NCI-H1436 treated with DMSO at 0.1 percent for 48 hours (cell line): ENCODE data around the gene TRIM31.
A peak's percentile ranks its signal among the peaks of the same experiment; 100 is the strongest.

Experiments
- DNase-seq: peaks from one replicate; lab custom pipeline; 2025; lab: John Stamatoyannopoulos, UW

The TRIM31 gene

DNA sequence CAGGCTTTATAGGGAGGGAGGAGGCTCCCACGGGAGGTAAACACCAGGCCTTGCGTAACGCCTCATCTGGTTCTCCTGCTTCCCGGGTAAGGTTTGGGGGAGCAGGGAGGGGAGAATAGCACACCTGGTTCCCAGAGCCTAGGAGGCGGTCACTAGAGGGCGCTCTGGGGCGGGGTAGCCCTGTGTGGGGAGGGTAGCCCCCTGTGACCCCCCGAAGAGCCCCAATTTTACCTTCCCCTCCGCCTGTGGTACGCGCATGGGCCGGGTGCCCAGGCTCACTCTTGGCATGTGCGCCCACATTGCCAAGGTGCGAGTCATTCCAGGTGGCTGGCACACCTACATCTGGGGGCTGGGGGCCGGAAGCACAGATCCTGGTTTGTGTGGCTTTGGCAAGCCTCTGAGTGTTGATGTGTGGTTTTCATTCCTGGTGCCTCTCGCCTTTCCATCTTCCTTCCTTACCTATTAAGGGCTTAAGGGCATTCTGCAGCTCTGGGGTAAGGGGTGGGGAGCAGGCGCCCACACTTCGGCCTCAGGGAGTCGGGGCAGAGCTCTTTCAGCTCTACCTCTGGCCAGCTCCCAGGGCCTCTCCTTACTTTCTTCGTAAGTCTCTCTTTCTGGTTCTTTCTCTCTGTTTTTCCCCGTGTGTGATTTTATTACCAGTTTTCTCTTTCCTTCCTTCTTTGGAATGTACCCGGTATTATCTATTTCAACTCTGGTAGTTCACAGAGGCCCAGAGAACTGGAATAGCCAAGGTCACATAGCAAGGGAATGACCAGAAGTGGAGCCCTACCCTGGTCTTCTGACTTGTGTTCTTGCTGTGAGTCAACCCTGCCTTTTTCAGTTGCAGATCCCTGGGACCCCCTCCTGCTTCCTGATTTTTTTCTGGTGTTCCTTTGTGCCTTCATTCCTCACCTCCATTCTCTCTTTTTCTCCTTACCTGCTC, 36.8 kb downstream of the TRIM31 start:
- DNase-seq = no peak

DNA sequence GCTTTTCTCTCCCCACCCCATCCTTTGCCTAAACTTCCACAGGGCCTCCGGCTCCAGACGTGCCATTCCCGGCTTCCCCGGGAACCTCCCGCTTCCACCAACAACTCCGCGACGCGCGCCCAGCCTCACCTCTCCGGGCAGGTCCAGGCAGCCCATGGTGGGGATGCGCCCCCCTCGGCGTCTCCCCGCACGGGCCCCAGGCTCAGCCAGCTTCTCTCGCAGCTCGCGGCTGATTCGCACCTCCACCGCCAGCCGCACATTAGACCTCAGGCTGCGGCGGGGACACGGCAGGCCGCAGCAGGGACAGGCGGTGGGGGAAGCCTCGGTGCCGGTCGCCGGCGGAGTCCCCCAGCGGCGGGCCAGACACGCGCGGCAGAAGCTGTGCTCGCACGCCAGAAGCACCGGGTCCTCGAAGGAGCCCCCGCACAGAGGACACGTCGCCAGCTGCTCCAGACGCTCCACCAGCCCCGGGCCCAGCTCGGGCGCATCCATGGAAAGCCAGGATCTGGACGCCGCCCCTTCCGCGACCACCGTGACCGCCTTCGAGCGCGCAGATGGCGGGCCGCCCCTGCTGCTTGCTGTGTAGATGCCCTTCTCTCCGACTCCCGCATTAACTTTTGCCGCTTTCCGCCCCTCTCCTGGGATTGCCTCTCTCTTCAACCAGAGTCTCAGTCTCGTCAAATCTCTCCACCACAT, 37.6 kb downstream of the TRIM31 start, which contains the start of gene RNF39:
Gene RNF39, minus strand, starts transcription at position 676 of the 696 bp plus-strand sequence. Its CDS starts 184 bp downstream, at position 492.
- no peak for DNase-seq

DNA sequence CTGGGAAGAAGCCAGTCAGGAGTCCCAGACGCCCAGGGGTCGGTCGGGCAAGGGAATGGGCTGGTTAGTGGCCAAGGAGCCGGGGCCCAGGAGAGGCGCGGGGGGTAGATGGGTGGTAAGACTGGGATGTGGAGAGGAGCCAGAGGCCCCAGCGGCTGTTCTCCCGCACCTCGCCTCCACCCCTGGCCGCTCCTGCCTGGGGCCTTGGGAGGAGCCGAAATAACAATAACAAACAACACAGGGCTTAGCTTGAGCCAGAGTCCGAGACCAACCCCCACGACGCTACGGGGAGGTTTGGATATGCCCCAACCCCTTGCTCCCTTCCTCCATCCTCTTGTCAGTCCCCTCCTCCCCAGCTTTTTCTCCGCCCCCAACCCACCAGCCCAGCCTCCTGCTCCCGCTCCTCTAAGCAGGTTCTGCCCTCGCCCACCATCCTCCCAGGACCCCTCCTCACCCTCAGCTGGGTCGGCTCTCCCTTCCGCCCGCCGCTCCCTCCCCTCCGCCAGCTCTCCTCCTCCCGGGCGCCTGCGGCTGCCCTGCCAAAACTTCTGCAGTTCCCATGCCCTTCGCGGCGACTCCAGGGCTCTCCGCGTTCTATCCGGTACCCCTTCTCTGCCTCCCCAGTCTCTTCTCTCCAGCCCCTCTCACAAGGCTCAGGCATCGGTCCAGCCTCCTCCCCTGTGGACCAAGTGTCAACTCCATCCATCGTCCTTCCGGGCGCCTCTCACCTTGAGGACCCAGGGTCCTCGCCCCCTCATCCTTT, 38.4 kb downstream of the TRIM31 start:
- no peak for DNase-seq

DNA sequence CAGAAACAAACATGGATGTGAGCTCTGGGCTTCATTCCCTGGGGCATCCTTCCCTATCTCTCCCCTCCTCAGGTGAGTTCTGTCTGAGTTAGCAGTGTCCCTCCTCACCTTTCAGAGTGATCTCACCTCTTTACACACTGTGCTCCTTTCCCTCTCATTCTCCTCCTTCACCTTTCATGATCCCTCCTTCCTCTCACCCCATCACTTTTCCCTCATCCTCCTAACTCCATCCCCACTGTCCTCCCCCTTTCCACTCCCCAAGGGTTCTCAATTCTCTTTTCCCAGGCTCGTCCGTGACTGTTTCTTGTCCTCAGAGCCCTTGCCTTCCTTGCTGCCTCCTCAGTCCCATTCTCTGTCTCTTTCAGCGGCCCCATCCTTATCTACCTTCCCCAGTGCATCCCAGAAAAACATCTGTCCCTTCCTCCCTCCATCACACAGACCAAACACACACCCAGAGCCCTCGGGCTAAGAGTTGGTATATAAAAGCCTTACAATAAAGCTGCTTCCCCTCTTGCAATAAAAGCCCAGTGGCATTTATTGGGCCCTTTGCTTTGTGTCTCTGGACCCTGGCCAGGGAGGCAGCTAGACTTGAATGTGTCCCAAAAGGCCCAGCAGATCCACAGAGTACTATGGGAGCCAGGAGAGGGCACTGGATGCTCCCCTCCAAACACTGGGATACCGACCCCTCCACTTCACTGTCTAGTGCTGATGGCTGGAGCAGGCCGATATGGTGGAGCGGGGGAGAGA, 39.2 kb downstream of the TRIM31 start:
- DNase-seq = no peak

DNA sequence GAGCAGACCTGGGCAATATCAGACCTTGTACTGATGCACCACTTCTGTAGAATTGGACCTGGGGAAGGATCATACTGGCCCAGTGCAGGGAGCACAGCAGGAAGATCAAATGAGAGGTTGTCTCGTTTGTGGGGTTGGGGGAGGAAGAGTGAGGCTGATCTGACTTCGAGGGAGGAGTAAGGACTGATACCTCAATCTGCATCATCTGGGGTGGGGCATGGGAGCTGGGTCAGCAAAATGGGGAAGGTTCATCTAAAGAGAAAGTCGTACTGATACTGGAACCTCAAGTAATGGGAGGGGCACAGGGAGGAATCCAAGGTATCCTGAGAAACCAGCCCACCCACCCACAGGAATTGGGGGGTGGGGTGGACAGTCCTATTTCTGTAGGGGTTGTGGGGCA, 41.0 kb downstream of the TRIM31 start:
- DNase-seq = no peak

DNA sequence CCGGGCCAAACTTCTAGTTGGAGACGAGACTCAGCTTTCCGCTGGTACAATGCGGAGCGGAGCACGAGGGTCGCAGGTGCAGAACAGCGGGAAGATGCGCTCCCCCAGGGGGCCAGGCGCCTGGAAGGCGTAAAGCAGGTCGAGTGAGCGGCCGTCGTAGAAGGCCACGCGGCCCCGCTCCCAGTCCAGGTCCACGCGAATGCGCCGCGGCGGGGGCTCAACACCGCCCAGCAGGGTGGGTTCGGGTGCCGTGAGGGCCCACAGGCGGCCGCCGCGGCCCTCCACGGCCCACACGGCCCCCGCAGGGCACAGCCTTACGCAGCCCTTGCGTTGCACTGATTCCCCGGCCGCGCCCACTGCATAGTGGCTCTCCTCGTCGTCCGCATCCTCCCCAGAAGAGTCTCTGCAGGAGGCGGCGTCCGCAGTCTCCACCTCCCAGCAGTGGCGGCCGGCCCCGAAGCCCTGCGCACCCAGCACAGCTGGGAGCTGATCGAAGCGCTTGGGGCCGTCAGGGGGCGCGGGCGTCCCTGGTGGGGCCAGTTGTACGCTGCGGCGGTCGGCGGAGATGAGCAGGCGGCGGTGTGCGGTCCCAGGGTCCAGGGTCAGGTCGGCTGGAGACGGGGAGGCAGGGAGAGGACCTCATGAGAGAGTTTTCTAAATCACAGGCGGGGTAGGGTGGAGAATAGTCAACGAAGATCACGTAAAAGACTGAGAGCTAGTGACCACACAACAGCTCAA, 41.6 kb downstream of the TRIM31 start:
- no peak for DNase-seq

DNA sequence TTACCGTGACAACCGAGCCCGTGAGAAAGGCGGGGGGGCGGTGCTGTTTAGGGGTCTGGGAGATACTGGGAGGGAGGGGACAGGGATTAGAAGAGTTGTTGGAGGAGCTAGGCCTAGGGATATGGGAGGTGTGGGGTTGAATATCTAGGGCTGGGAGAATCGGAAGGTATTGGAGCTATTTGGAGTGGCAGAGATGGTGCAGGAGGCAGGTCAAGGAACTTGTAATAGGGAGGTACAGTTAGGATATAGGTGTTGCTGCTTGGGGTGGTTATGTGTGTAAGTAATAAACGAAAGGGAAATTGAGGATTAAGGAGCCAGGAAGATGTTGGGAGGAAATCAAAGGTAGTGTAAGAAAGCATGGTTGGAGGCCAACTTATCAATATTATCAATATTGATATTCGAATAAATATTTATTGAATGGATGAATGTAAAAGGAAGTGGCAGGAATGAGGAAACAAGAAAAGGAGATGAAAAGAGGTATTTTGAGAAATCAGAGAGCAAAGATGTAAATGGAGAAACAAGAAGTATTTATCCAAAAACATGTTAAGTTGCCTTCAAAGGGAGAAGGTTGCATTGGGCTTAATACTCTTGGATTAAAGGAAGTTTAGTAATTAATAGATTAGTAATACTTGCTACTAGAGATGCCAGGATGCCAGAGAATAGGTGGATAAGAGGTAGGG, 45.3 kb downstream of the TRIM31 start:
- no peak for DNase-seq

DNA sequence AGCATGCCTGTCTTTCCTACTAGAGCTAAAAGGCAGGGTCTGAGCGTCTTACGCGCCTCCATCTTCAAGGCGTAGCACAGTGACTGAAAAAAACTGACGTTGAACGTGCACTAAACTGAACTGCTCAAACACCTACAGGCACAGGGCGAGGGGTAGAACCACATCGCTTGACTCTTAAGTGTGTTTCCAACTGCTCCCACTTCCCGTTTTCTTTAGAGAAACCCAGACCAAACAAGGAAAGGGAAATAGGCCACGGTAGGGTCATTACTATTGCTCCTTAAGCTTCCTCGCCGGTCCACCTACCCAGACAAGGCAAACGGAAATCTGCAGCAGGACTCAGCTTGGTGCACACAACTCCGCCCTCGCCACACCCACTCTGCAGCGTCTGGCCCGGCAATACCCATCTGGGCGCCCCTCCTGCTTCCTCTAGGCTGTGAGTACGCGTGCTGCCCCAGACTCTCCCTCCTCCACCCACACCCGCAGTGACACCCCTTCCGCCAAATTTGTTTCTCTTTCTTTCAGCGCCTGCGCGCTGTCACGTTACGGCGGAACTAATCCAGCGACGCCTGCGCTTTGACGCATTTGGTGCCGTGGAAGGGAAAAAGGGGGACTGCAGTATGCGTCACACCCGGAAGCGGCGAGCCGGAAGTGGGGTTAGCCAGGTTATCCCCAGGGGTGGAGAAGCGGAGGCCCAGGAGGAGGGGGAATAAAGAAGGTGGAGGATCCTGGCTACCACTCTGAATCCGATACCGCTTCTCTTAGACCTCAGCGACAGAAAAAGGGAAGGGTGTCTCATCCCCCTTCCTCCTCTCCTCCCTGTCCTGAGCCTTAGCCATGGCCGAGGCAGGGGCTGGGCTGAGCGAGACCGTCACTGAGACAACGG, 46.1 kb downstream of the TRIM31 start, which contains the start of gene PPP1R11:
Gene PPP1R11, plus strand, starts transcription at position 622 of the 883 bp plus-strand sequence. Its CDS starts 213 bp downstream, at position 835.
- DNase-seq = peak; percentile 91

DNA sequence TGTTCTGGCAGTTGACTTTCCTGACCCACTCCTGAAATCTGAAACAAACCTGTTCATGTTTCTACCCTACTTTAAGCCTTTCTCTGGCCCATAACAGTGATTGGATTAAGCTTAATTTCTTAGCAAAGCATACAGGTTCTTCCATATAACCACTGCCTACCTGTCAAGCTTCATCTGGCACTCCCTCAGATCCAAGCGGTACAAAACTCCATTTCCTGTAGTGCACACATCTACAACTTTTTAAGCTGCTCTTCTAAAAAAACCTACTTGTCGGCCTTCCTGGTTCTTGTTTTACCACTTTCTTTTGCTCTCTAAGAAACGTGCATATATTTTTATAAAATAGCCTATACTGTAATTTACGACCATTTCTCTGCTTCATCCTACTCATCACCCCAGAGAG, 46.8 kb downstream of the TRIM31 start:
- DNase-seq = no peak

DNA sequence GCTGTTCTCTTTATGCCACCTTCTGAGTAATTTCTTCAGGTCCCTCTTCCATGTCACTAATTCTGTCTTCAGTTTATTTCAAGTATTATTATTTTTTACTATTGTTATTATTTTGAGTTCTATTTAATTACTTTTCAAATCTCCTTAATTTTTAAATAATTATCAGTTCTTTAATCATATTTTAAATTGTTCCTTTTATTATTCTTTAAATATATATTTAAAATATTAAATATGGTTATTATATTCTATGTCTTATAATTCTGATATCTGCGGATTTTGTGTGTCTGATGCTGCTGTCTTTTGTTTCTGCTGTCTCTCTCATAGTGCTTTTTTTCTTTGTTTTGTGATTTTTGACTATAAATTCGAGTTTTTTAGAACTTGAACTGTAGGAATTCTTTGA, 49.6 kb downstream of the TRIM31 start:
- no peak for DNase-seq

DNA sequence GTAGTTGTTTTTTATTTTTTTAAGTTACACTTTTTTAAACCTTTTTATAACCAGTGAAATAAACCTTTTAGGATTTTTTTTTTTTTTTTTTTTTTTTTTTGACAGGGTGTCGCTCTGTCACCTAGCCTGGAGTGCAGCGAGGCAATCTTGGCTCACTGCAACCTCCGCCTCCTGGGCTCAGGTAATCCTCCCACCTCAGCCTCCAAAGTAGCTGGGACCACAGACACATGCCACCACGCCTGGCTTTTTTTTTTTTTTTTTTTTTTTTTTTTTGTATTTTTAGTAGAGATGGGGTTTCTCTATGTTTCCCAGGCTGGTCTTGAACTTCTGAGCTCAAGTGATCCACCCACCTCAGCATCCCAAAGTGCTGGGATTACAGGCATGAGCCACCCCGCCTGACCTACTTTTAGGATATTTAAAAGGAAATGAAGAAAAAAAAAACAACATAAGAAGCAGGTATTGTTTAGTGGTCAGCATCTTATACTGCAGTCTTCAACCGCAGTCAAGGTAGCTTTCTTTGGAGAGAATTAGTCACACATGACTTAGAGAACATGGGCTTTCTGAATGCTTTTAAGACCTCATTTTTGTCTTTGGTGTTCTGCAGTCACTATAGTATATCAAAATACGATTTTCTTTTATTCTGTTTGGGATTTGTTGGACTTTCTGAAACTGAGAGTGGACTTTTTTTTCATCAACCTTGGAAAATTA, 50.3 kb downstream of the TRIM31 start:
- DNase-seq = no peak

DNA sequence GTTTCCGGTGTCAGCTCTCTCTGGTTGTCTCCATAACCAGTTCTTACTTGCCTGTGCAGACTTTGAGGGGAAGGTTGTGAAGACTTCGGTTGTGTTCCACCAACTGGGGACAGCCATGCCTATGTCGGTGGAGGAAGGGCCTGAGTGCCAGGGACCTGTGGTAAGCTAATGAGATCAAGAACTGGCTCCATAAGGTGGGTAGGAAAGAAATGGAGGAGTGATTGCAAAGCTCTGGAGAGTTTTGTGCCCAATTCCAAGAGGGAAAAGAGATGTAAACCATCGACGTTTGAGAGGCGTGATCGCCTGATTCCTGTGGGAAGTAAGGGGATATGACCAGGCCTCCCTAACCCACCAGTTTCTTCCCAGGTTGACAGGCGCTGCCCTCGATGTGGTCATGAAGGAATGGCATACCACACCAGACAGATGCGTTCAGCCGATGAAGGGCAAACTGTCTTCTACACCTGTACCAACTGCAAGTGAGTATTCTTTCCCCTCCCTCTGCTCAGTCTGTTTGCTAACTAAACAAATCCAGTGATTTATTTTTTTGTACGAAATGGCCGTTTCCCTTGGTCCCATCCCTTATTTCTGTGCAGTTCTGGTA, 50.9 kb downstream of the TRIM31 start:
- DNase-seq = no peak

DNA sequence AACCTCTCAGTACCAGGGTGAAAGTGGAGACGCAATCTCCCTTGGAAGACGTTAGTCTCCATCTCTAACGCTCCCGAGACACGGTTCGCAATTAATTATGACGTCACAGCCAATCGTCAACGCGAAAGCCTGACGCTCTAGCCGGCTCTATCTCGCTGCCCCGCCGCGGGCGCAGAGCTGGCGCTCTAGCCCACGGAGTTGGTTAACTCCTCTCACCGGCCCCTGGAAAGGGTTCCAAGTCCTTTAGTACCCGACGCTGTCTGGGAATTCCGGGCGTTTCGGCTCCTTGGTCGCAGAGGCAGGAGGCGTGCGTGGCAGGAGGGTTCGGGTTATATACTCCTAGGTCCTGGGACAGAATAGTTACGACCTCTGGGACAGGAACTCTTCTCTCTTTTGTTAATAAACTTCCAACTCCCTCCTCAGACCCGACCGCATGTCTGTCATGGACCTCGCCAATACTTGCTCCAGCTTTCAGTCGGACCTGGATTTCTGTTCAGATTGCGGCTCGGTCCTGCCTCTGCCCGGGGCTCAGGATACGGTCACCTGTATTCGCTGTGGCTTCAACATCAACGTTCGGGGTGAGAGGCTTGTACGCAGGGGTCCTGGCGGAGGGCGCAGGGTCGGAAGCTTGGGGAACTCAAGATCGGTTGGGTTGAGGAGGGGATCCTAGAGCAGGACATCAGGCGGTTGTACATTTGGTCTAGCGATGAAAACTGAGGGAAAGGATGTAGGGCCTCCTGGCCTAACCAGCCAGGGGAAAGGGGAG, 51.6 kb downstream of the TRIM31 start, which contains the start of gene POLR1H:
Gene POLR1H, plus strand, starts transcription at position 174 of the 766 bp plus-strand sequence. Its CDS starts 260 bp downstream, at position 434.
- DNase-seq = peak; percentile 79

DNA sequence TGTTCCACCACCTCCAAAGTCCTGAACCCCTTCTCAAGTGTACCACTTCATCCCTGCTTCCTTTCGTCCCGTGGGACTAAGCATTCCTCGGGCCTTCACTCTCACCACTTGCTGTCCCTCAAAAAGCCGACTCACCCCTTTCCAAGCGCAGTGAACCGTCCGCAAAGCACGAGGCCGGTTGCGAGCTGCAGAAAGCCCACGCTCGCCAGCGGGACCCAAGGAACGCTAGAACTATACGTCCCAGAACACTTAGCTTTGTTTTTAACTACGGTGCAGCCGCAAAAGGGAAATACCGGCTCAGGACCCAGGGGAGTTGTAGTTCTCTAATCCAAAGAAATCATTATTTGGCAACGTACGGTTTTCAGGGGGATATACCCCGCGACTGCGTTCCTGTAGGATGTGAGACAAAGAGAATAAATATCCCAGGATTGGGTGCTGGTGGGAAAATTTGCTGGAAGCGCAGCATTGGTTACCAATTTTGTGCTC, 52.2 kb downstream of the TRIM31 start:
- no peak for DNase-seq

DNA sequence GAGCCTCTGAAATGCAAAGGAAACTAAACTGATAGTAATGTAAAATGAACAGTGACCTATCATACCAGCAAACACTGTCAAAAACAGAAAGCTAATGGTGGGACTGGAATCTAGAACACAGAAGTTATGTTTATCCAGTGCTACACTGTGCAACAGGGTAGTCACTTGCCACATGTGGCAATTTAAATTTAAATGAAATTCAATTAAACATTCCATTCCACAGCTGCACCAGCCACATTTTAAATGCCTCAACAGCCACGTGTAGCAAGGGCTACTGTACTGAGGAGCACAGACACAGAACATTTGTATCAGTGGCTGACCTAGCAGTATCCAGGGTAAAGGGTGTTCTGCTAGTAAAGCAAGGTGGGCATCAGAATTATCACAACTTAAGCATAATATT, 57.4 kb downstream of the TRIM31 start:
- DNase-seq = no peak

DNA sequence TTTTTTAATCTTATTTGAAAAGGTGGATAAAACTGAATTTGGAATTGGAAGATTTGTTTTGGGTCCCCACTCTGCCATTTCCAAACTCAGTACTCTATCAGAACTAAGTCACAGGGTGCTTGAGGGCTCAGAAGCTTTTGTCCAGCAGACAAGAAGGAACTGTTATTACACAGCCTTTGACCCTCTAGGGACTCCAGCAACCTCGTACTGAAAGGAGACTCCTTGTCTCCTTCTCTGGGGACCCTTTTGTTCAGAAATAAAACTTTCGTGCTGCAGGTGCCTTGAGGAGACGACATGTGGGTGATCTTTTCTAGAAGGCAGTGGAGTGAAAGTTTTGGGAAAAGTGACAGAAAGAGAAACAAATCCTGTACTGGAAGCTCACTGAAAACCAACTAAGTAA, 59.2 kb downstream of the TRIM31 start:
- DNase-seq = no peak
